Cerebellar nuclear complex (tissue), 1 donor: ENCODE data around the gene TBL1X.

Experiments used
- DNase-seq, 2 experiments: peaks; one replicate each; lab custom pipeline; 2025; lab: John Stamatoyannopoulos, UW

TBL1X gene

DNA sequence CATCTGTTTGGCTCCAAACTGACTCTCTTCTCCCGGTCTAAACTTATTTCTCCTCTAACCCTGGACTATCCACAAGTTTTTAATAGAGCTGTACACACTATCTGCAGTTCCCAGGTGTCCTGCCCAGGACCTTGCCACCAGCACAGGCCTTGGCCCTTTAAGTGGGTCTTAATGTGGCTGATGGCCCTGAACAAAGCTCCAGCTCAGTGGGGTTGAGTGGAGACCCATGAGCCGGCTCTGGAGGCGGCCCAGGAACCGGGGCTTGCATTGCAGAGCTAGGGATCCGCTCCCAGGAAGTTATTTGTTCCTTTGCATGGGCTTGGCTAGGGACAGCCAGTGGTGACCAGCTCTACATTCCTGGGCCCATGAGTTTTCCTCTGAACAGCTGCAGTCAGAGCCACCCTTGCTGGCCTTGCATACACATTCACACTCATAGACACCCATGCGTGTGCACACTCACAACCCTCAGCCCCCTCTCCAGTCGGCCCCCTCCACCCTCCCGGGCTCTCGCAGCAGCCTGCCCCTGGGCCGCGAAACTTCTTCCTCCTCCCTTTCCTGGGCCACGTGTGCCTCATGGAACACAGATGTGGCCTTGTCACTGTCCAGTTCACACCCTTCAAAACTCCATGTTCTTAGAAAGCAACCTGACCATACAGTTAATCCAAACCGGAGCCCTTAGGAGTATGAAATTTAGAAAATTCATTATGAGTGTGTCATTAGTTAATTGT is 242.6 kb downstream of the TBL1X start:
- DNase-seq: no peak

DNA sequence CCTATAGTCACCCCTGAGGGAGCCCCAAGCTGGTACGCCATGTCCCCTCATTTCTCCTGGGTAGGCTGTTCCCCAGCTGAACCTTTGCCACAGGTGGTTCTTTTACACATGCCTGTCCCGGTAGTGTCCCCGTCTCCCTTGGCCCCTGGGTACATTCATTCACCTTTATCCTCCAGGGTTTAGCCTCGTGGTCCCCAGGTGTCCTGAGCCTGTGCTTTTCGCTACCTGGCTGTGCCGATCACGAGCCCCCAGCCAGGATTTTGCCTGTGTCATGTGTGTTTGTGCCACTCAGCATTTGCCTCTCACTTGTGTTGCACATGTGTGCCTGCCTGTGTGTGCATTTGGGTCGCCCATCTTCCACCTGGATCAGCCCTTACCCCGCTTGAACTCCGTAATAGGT is 243.2 kb downstream of the TBL1X start:
- DNase-seq: no peak

DNA sequence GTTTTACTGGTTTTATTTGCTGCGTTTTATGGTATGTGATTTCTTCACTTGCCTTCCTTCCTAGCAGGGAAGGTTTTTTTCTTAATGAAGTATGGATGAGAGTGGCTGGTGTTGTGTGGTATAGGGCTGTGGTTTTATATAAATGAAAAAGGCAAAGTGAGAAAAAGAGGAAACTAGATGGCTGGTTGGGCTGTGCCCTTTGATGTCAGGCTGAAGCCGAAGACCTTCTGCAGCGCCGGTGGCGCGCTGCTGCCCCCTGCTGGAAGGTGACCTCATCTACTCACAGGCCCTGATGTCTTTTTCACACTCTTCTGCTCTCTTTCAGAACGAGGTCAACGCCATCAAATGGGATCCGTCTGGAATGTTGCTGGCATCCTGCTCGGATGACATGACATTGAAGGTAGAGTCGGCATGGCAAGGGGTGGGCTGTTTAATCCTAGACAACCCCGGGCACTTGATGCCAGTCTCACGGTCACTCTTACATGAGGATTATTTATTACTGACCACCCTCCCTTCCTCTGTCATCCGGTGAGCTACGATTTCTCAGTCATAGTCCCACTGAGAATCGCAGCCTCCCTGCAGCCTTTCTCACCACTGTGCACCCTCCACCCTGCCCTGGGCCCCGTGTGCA is 244.2 kb downstream of the TBL1X start:
- peak; percentile 11 to 34 for DNase-seq

DNA sequence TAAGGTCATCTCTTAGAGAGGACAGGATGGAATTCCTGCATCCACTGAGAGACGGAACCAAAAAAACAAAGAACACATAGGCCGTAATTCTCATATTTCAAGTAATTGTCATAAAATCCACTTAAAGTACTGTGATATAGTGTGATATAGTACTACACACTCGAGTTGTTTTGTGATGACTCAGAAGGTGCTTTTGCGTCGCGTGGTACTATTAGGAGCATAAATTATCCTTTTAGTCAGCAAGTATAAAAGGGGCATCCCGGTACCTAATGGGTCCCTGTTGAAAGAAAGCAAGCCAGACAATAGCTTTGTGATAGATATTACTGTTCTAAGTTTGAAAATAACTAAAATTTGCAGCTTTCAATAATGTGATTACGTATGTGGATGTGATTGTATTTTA is 245.5 kb downstream of the TBL1X start:
- no peak for DNase-seq

DNA sequence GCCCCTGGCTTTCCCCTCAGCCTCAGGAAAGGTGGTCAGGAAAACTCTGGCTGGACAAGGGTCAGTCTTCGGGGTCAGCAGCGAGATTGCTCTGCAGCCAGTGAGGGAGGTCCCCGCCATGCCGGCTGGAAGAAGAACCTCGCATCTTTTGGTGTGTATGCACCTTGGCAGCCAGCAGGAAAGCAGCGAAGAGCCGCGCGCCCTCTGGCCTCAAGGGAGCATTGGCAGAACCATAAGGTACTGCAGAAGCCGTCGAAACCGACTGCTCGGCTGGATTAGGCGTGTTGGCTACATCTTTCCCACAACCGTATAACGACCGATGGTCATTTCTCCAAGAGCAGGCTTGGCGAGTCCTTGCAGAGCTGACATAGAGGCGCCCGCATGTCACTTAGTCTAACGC is 252.5 kb downstream of the TBL1X start:
- DNase-seq: no peak

DNA sequence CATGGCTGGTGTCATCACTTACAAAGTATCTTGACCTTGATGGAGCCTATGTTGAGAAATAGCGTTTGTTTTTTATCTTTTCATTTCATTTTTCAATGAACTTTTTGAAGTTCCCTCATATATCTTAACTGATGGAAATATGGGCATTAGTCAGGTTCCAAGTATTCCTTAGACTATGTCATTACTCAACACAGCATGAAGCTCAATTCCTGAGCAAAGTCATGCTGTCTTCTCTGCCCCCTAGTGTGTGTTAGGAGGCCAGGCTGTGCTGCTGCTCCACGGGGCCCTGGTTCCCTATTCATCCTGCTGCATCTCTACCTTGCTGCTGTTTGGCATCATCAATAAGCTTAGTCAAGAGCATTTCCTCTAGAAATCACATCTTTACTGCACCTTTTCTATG is 259.9 kb downstream of the TBL1X start:
- DNase-seq: no peak

DNA sequence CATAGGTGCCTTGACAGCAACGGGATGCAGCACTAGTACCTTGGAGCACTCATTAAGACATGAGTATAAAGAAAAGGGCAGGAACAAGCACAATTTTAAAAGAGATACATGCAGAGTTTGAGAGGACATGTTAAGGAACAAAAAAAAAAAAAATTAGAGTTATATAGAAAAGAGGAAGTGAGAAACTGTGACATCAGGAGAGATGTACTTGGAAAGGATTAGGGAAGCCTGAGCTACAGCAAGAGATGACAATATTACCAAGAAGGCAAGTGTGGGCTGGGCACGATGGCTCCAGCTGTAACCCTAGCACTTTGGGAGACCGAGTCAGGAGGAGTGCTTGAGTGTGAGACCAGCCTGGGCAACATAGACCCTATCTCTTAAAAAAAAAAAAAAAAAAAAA is 263.4 kb downstream of the TBL1X start:
- DNase-seq: no peak

DNA sequence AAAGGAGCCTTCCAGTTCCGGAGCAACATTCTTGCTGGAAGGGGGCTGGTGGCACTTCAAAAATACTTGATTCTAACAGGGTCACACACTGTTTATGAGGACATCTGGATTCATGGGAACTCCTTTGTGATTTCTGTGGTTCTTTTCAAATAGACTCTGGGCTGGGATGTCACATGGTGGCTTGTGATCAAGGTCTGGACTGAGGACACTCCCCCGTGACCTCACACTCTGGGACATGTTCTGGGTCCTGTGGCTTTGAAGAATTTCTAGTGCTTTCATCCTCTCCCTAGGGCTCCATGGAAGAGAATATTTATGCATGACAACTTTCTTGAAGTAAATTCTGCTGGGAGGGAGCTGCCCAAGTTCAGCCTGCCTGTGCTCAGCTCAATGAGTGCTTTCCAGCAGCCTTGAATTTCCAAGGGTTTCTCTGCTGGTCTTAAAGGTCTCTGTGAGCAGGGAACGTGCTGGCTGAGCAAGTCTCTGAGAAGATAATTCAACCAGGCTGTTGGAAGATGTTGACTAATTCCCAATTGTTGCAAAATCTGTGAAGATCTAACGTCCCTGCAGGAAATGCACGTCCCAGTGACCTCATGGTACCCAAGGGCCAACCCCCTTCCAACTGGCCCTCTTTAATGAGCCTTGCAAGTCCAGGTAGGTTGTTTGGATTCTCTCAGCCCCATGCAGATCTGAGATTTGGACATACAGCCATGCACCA is 264.5 kb downstream of the TBL1X start:
- no peak for DNase-seq

DNA sequence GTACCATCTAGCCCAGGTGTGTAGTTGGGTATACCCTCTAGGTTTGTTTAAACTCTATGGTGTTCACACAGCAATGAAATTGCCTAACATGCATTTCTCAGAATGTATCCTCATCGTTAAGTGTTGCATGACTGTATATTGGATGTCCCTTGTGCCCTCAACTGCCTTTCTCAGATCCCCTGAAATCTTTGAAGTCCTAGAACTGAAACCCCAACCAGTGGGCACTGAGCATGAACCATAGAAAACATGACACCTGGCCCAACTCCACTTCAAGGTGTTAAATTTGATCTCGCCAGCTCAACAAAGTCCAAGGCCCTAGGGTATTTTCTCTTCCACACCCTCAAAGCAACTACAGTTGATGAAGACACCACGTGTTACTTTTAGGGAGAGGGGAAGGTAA is 265.2 kb downstream of the TBL1X start:
- no peak for DNase-seq

DNA sequence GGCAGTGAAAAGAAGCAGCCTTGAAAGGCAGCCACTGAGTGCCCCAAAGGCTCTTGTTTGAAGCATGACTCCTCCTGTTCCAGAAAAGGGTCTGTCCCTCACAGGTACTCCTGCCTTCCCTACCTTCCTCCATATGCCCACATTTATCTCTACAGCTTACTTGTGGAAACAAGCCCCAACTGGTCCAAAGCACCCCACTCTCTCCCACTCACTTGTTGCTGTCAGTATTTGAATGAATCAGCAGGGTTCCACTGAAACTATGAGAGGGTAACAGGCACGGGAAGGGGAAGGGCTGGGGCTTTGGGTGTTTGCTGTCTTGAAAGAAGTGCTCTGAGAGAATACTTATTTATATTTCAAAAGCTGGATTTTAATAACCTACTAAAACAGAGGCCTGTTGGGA is 265.9 kb downstream of the TBL1X start:
- DNase-seq: no peak

DNA sequence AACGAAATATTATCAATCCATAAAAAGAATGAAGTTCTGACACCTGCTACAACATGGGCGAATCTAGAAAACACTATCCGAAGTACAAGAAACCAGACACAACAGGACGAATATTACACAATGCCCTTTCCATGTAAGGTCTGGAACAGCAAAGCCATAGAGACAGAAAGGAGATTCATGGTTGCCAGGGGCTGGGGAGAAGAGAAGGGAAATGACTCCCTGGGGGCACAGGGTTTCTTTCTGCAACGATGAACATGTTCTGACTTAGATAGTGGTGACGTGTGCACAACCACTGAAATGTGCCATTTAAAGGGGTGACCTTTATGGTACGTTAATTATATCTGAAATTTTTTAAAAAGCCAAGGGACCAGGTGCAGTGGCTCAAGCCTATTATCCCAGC is 272.5 kb downstream of the TBL1X start:
- no peak for DNase-seq

DNA sequence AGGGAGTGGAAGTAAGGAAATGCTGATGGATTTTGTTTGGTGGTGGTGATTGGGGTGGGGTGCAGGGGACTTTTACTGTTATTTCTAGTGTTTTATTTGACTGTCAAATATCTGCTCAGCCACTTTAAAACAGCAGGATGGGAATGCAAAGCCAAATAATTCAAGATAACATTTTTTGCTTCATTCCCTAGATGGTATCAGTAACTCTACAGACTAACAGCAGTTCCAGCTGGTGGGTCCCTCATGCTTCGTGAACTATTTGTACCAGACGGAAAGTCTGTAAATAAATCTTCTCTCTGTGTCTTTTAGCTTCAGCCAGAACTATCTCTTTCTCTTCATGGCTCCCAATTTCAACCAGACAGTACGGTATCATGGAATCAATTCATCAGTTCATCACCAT is 273.3 kb downstream of the TBL1X start:
- DNase-seq: no peak

DNA sequence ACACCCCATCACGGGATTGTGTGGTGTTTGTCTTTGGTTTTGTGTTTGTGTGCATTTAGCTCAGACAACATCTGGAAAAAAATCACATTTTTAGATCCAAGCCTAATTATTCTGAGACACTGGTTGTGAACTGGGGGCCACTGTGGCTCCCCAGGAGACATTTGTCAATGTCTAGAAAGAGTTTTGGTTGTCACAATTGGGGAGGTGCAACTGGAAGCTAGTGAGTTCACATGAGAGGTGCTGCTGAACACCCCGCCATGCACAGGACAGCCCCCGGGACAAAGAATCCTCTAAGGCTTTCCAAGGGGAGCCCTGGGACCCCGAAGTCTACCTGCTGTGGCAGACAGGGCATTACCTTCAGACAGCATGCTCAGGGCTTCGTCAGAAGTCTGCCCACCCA is 274.3 kb downstream of the TBL1X start:
- DNase-seq: no peak

DNA sequence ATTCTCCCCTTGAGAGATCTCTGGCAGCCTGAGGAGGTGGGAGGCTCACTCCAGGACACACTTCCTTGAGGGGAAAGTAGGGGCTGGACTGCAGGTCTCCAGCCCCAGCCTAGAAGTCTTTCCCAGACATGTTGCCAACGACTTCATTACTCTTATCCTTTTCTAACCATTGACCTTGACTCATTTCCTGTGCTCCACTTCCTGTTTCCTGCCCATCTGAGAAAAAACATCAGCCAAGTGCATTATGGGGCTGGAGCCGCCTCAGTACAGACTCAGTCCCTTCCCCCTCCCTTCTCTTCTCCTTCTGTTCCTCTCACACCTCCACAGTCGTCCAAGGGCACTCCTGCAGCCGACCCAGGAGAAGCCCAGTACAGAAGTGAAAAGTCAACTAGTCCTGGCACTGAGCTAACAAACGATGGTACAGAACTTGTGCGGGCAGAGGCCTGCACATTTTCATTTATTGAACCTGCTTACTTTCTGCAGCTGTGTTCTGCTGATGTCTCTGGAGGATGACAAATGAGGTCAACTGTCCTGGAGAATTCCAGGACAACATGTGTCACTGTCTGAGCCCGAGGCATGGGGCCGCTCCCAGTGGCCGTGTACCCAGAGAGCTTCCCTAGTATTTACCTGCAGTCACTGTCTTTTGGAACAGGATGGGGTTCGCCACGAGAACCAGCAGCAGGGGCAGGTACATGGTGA is 280.7 kb downstream of the TBL1X start:
- no peak for DNase-seq

DNA sequence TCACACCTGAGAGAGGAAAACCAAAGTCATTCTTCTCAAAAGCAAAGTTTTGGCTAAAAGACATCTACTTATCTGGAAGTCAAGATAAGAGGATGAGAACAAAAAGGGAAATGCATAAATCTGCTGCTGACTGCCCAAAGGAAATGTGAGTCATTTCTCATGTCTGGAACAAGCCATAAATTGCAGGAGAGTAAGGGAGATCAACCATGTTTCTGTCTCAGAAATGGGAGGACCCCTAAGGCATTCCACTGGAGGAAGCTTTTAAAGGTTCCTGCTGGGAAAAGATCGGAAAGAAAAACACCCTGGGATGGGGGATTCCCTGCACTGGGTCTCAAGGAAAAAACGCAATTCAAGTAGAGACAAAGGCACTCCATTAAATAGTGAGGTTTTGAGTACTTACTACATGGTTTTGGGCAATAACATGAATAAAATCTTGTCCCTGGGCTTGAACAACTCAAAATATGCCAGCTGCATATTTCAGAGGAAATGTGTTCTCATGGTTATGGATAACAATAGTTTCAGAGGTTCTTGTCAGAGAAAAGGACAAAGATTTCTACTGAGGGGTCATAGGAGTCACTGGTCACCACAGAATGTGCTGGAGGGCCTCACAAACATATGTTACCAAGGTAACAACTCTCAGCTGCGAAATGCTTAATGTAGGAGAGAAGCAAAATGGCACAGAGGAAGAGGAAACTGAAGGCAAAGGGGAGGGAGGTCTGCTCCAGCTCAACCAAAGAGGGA is 281.5 kb downstream of the TBL1X start:
- DNase-seq: no peak

DNA sequence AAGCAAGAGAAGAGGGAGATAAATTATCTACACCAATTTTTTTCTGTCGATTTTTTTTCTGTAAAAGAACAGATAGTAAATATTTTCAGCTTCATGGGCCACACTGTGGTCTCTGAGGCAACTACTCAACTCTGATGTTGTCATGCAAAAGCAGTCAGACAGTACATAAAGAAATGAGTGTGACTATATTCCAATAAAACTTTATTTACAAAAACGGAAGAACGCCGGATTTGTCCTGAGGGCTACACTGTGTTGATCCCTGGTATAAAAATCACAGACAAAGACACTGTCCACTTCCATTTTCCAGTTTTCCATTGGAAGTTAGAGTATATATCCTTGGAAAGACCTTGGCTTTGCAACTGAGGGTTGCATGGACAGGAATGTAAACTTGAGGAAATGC is 282.8 kb downstream of the TBL1X start:
- no peak for DNase-seq

DNA sequence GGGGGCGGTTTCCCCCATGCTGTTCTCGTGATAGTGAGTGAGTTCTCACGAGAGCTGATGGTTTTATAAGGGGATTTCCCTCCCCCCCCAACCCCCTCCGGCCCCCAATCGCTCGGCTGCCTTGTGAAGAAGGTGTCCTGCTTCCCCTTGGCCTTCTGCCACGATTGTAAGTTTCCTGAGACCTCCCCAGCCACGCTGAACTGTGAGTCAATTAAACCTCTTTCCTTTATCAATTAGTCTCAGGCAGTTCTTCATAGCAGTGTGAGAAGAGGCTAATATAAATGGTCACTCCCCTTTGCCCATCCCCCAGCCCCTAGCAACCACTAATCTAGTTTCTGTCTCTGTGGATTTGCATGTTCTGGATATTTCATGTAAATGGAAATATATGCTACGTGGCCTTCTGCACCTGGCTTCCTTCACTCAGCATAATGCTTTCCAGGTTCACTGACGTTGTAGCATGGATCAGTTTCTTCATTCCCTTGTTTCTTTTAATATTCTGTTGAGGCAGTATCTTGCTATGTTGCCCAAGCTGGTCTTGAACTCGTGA is 284.4 kb downstream of the TBL1X start:
- no peak for DNase-seq

DNA sequence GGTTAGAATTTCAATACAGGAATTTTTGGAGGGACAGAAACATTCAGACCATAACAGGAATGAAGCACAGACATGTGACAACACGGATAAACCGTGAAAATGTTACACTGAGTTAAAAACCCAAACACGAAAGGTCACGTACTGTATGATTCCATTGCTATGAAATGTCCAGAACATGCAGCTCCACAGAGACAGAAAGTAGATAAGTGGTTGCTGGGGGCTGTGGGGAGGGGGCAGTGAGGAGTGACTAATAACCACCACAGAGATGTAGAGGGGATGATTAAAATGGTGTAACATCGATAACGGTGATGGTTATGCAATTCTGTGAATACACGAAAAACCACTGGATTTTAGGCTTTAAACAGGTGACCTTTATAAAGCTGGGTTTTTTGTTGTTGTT is 292.5 kb downstream of the TBL1X start:
- DNase-seq: no peak

DNA sequence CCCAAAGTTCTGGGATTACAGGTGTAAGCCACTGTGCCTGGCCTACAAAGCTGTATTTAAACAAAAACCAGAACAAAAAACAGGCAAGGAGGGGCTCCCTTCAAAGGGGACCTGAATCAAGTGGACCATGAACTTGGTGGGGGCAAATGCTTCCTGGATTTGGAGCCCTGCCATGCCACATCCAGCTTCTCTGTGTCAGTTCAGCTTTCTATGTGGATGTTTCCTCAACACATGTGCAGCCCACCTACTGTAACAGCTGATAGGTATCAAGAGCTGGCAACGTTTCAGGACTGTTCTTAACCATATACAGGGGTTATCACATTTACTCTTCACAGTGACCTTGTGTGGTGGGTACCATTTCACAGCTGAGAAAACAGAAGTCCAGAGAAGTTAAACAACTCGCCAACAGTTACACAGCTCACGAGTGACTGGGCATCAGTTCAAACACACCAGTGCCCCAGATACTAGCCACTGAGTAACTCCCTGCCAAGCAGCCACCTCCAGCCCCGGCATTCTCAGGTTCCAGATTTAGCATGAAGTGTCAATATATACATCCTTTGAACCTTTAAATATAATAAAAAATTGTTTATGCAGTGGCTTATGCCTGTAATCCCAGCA is 293.3 kb downstream of the TBL1X start:
- no peak for DNase-seq

DNA sequence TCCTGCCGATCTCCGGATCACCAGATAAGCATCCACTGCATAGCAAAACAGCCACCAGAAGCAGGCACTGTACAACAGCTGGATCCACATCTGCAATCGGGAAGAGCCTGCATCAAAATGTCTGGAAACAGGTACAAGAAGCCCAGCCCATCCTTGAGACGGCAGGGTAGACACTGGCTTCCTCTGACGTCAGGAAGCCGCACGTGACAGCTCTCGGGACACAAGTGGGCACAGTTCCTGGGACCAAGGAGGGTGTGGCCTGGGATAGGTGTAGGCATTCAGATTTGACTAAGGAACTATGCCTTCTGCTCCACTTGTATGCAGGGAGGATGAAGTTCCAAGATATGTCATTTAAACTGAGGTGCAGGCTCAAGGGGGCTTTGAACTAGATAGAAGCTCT is 294.5 kb downstream of the TBL1X start:
- no peak for DNase-seq

DNA sequence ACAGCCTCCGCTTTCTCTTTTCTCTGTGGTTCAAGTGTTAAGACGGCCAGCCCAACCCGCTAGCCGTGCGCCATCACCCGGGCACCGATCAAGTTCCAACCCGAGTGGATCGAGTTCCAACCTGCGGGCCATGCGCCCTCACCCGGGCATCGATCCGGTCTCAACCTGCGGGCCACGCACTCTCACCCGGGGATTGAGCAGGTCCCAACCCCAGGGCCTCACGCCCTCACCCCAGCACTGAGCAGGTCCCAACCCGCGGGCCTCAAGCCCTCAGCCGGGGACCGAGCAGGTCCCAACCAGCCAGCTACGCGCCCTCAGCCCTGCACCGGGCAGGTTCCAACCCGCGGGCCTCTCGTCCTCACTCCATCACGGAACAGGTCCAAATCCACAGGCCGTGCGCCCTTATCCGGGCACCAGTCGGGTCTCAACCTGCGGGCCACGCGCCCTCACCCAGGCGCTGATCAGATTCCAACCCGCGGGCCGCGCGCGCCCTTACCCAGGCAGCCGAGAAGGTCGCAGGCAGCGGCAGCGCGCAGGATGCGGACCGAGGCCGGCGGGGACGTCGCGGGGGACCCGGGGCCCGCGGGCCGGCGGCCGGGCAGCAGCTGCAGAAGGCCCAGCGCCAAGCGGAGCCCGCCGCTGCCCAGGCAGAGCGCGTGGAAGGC is 300.3 kb downstream of the TBL1X start:
- DNase-seq: no peak
